ENCODE data around the gene GAMT. TPM values are rescaled to one million over a fixed set of nuclear protein-coding genes. Genes with fewer than 3 reads are reported as not detected.

The GAMT gene
- total and polyA plus RNA-seq, 2 experiments from 2014 or later = 121 to 170 TPM

DNA sequence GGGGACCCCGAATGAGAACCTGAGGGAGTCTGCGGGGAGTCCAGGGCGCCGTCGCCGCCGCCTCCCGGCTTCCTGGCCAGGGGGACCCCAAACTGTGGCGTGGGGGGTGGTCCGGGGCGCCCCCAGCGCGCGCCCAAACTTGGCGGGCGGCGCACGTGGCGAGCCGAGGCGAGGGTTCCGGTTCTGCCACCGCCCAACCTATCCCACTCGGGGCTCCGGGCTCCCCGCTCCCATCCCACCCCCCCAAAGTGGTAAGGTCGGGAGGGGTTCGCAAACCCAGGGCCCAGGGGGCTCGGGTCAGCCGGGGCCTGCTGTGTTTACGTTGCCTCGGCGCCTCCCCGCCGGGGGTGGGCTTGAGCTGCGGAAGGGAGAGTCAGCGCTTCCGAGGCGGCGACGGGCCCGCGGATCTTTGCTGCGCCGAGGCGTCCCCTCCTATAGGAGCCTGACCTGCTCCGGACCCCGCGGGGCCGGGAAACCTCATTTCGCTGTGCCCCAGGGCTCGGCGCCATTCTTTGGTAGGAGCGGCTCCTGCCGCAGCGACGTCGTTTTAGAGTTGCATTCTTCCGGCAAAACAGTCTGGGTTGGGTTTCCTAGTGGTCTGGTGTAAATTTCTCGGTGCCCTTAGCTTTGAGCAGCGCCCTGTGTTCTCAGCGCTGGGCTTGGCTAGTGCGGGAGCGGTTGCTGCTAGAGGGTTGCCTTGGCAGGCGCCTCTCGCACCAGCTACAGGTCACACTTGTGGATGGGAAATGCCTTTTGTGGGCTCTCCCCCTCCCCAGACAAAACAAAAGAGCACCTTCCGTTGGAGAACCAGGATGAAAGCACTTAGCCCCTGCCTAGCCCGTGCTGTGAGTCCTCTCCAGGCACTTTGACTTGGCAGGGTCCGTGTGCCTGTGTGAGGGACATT, 7.2 kb upstream of the GAMT start:
- no peak overlapping the region for H2AFZ ChIP-seq
- H3K9me2 ChIP-seq (replicated peaks; ENCODE audit: insufficient read depth) = no peaks in the 10 kb centered on the region
- no peaks in the 10 kb centered on the region for H3K27me3 ChIP-seq
- H3K27ac ChIP-seq = peak overlapping the region; percentile 99
- H3K36me3 ChIP-seq (replicated peaks; ENCODE audit: insufficient read depth, low read depth) = no peaks in the 10 kb centered on the region
- peak overlapping the region; percentile 99 for H3K4me2 ChIP-seq
- peaks cover 58% of the 10 kb centered on the region for H3K79me2 ChIP-seq
- H3K4me3 ChIP-seq = peak overlapping the region; percentile 100
- TF ChIP-seq EZH2 (IDR thresholded peaks at IDR 0.05; ENCODE audit: borderline replicate concordance) (no peak), CTCF (IDR thresholded peaks at IDR 0.05; ENCODE audit: poor library complexity) (no peak), EZH2phosphoT487 (IDR thresholded peaks at IDR 0.05; ENCODE audit: low read depth, severe bottlenecking, unreplicated experiment) (no peak)
- peak; percentile 70 for DNase-seq (ENCODE audit: low spot score)
- H3K4me1 ChIP-seq (ENCODE audit: insufficient read depth) = peaks cover 32% of the 10 kb centered on the region
- H3K9me3 ChIP-seq (ENCODE audit: low read depth) = no peaks in the 10 kb centered on the region
- H4K20me1 ChIP-seq (ENCODE audit: insufficient read depth, poor library complexity, severe bottlenecking) = peaks cover 56% of the 10 kb centered on the region
- WGBS (ENCODE audit: low lambda C conversion rate, missing lambda C conversion rate) = under 1% methylated on average over 55 of the region's 69 CpGs

GRCh38 chr19:1407528-1408299, 6.4 kb upstream of the GAMT start, which contains the start of gene DAZAP1:
TSS of gene DAZAP1 (plus strand) at chr19:1407586. CDS start at chr19:1407774, 188 bp downstream.
- Histone ChIP-seq H3K9me3 (ENCODE audit: low read depth) (no peaks in the 10 kb centered on the region), H3K4me2 (peak within 1 kb of the TSS; percentile 99), H4K20me1 (ENCODE audit: insufficient read depth, poor library complexity, severe bottlenecking) (peaks cover 48% of the 10 kb centered on the region), H3K36me3 (replicated peaks; ENCODE audit: insufficient read depth, low read depth) (no peaks in the 10 kb centered on the region), H3K27me3 (no peaks in the 10 kb centered on the region), H3K27ac (peak within 1 kb of the TSS; percentile 99), H3K4me1 (ENCODE audit: insufficient read depth) (peaks cover 35% of the 10 kb centered on the region), H2AFZ (peak within 1 kb of the TSS; percentile 60), H3K79me2 (peaks cover 50% of the 10 kb centered on the region), H3K9me2 (replicated peaks; ENCODE audit: insufficient read depth) (no peaks in the 10 kb centered on the region), H3K4me3 (peak within 1 kb of the TSS; percentile 100)
- 1% methylated on average over 15 of the region's 121 CpGs for WGBS (ENCODE audit: low lambda C conversion rate, missing lambda C conversion rate)
- peak; percentile 84 for DNase-seq (ENCODE audit: low spot score)
- TF ChIP-seq EZH2 (IDR thresholded peaks at IDR 0.05; ENCODE audit: borderline replicate concordance) = no peak
- no peak for TF ChIP-seq CTCF (IDR thresholded peaks at IDR 0.05; ENCODE audit: poor library complexity)
- no peak for TF ChIP-seq EZH2phosphoT487 (IDR thresholded peaks at IDR 0.05; ENCODE audit: low read depth, severe bottlenecking, unreplicated experiment)

DNA sequence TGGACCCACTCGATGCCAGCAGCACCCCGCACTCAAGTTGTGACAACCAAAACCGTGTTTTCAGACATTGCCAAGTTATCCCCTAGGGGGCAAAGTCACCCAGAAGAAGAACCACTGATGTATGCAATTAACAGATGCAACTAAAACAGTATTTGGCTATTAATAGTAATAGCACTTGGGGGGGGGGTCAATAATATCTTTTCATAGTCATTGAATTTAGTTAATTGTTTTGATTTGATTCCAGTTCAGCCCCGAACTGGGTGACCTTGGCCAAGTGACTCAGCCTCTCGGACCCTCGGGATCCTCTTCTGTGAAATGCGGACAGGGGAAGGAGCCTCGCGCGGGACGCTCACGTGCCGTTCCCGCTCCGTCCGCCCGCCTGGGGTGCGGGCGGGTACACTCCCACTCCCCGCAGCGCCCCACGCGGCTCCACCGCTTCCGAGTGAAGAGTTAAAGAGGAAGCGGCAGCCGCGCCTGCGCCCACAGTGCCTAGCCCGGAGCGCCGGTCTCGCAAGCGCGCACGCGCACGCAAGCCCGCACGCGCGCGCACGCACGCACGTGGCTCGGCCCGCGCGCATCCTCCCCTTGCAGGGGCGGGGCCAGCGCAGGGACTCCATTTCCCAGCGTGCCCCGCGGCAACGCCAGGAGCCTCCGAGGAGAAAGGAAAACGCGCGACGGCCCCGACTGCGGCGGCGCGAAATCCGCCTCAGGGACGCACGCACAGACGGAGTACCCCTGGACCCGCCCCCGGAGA, 5.6 kb upstream of the GAMT start:
- Histone ChIP-seq H3K4me2 (peak overlapping the region; percentile 83), H3K9me3 (ENCODE audit: low read depth) (no peaks in the 10 kb centered on the region), H3K36me3 (replicated peaks; ENCODE audit: insufficient read depth, low read depth) (no peaks in the 10 kb centered on the region), H3K4me1 (ENCODE audit: insufficient read depth) (peaks cover 35% of the 10 kb centered on the region), H4K20me1 (ENCODE audit: insufficient read depth, poor library complexity, severe bottlenecking) (peaks cover 40% of the 10 kb centered on the region), H3K27me3 (no peaks in the 10 kb centered on the region), H3K79me2 (peaks cover 42% of the 10 kb centered on the region), H3K4me3 (peak overlapping the region; percentile 66), H2AFZ (peak overlapping the region; percentile 60), H3K9me2 (replicated peaks; ENCODE audit: insufficient read depth) (no peaks in the 10 kb centered on the region), H3K27ac (peak overlapping the region; percentile 83)
- DNase-seq (ENCODE audit: low spot score) = peak; percentile 100
- WGBS (ENCODE audit: low lambda C conversion rate, missing lambda C conversion rate) = 1% methylated on average over 68 of the region's 72 CpGs
- TF ChIP-seq EZH2phosphoT487 (IDR thresholded peaks at IDR 0.05; ENCODE audit: low read depth, severe bottlenecking, unreplicated experiment) = no peak
- no peak for TF ChIP-seq EZH2 (IDR thresholded peaks at IDR 0.05; ENCODE audit: borderline replicate concordance)
- peak; percentile 52 for TF ChIP-seq CTCF (IDR thresholded peaks at IDR 0.05; ENCODE audit: poor library complexity)

Measured in hepatocyte (in vitro differentiated cells).